ENCODE measurements around the gene MROH8.

Gene MROH8

GRCh38 chr20:37178839-37179682 lies at the start of gene MROH8, which contains the start of gene RPN2:
TSS of gene MROH8 (minus strand) at chr20:37179548.
TSS of gene RPN2 (plus strand) at chr20:37179330. CDS start at chr20:37179357, 27 bp downstream.
- ATAC-seq = peak; percentile 96 to 97

GRCh38 chr20:37228656-37229055 lies 49.3 kb upstream of the MROH8 start:
- no peak for ATAC-seq

GRCh38 chr20:37228082-37228481 lies 48.7 kb upstream of the MROH8 start:
- no peak for ATAC-seq

GRCh38 chr20:37226889-37227288 lies 47.5 kb upstream of the MROH8 start:
- ATAC-seq = no peak

DNA sequence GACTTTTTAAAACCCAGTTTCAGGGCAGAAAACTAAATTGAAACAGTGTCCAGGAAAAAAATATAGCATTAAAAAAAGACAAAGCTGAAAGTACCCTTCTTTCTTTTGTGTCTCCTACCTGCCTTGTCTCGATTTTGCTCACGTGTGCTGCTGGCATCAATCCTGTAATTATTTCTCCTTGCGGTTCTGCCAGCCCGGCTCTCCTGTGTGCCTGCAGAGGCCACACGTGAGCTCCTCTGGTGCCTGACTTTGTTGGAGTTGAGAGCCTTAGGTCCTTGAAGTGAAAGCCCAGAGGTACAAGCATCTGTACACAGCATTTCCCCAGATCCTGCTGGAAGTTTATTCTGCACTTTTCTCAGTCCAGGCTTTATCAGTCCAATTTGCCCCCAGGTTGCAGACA lies 45.8 kb upstream of the MROH8 start:
- no peak for ATAC-seq

- peak in 1 of 2 donors; percentile 58 for ATAC-seq
Observed at GRCh38 chr20:37223053-37223452, 43.7 kb upstream of the MROH8 start.

- ATAC-seq = no peak
Observed at GRCh38 chr20:37222086-37222485, 42.7 kb upstream of the MROH8 start.

- ATAC-seq = no peak
Observed at GRCh38 chr20:37220731-37221130, 41.4 kb upstream of the MROH8 start.

- no peak for ATAC-seq
Observed at GRCh38 chr20:37219751-37220668, 40.7 kb upstream of the MROH8 start.

- no peak for ATAC-seq
Observed at GRCh38 chr20:37218976-37219375, 39.6 kb upstream of the MROH8 start.

GRCh38 chr20:37218441-37218840 lies 39.1 kb upstream of the MROH8 start:
- no peak for ATAC-seq

DNA sequence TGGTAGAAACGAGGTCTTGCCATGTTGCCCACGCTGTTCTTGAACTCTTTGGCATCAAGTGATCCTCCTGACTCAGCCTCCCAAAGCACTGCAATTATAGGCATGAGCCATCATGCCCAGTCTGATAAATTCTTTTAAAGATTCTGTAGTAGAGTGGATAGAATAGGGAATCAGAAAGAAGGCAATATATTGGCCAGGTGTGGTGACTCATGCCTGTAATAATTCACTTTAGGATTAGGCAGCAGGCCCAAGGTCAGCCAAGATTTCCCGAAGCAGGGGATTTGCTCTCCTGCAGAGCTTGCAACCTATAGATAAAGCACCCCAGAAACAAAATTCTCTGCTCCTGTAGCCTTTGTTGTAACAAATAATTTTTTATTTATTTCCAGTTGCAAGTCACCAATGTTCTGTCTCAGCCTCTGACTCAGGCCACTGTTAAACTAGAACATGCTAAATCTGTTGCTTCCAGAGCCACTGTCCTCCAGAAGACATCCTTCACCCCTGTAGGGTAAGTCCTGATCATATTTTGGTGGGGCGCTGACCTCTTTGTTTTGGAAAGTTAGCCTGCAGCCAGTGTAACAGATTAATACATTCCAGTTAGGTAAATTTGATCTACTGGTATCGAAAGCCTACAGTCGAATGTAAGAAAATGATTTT lies 30.4 kb upstream of the MROH8 start:
- ATAC-seq = no peak

DNA sequence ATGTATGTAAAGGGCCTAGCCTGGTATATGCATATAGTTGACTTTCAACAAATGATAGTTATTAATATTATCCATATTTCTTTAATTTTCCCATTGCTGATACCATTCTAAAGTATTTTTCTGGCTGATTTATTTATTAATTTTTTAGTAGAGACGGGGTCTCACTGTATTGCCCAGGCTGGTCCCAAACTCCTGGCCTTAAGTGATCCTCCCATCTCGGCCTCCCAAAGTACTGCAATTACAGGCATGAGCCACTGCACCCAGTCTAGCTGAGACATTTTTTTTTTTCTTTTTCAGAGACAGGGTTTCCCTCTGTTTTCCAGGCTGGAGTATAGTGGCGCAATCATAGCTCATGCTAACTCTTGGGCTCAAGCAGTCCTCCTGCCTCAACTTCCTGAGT lies 29.8 kb upstream of the MROH8 start:
- ATAC-seq = no peak

DNA sequence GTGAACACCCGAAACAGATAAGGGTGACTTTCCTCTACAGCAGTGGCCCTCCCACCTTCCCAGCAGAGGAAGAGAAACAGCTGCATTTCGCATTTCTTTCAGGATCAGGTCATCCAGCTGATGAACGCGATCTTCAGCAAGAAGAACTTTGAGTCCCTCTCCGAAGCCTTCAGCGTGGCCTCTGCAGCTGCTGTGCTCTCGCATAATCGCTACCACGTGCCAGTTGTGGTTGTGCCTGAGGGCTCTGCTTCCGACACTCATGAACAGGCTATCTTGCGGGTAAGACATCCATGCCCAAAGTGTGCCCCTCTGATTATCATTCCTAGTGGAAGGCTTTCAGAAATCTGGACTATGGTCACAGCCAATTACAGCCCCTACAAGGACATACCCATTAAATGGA lies 27.8 kb upstream of the MROH8 start:
- ATAC-seq = no peak

DNA sequence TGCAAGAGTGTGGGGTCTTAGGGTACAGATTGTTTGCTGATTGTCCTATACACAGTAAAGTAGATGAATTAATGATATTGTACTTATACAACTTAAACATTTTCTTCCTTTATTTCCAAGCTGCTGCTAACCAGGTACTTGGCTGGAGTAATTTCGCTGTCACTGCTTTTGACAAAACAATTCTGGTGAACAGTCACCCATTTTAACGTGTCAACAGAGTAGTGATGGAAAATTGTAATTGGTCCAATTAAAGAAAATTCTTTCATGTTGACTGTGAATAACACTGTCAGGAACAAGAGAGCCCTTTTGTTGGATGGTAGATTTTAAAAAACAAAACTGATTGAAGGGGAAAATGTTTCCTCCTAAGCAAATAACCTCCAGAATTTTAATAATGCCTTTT lies 26.4 kb upstream of the MROH8 start:
- ATAC-seq = no peak

- ATAC-seq = no peak
Observed at GRCh38 chr20:37205130-37205529, 25.8 kb upstream of the MROH8 start.

GRCh38 chr20:37204056-37204455 lies 24.7 kb upstream of the MROH8 start:
- ATAC-seq = no peak

- ATAC-seq = no peak
Observed at GRCh38 chr20:37202267-37202943, 23.1 kb upstream of the MROH8 start.

DNA sequence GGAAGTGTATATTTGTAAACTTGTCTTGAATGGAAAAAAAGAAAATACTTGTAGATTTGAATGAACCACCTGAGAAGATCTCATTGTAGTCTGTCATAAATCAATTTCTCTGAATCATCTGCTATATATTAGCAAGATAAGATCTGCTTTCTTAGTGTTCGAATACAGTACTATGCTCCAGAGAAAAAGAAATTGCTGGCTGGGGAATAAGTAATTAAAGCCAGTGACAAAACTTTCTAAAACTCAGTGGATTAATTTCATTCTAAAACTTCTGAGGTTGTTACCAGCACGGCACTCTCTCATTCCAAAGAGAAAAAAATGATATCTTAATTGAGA lies 22.4 kb upstream of the MROH8 start:
- ATAC-seq = no peak

GRCh38 chr20:37200926-37201826 lies 21.8 kb upstream of the MROH8 start:
- ATAC-seq = no peak

DNA sequence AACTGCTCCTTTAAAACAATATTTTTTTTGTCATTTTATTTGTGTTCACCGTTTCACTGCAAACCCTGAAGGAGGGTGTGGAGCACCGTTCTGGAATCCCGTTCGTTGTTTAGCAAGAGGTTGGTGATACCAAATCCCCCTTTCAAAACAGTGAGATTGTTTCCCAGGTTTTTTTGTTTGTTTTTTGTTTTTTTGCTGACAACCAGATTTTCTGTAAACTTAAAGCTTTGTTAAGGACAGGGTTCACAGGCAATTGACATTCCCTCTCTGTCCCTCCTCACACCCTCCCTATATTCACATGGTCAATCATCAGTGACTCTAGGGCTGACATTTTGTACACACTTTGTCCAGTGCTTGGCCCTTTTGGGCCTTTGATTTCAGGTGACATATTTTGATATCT lies 21.0 kb upstream of the MROH8 start:
- ATAC-seq = no peak

Data from activated CD4-positive, CD25-positive, alpha-beta regulatory T cell treated with anti-CD3 and anti-CD28 coated beads, Interleukin-2, amount 50 U/mL, for 24 hours (primary cell).